DOHH2 (cell line): Measurements from ENCODE around the gene PCSK5.
"Not testable (repeated sequence)": the region's sequence is repeated elsewhere in the genome, so short reads cannot be mapped to it uniquely, and the experiment has no call there.

ENCODE experiments used
- H3F3A ChIP-seq: fragments of 200-600 bp; sonication (generic), shearing (Covaris generic); 2 replicates; pipeline ENCODE4 v1.6.0; 2016; ENCODE audit warnings: antibody characterized with exemption, mild to moderate bottlenecking; ENCODE audit not compliant: control insufficient read depth, insufficient read depth
- H3K27ac ChIP-seq: fragments of 200-600 bp; sonication (generic); 2 replicates; pipeline ENCODE4 v1.5.1; 2014; ENCODE audit warnings: low read depth, mild to moderate bottlenecking, low read length, moderate library complexity
- H3K27me3 ChIP-seq: fragments of 200-600 bp; sonication (generic); 2 replicates; pipeline ENCODE4 v1.6.1; 2014; ENCODE audit warnings: mild to moderate bottlenecking, low read length, mixed read lengths; ENCODE audit not compliant: control insufficient read depth
- H3K36me3 ChIP-seq: fragments of 200-600 bp; sonication (generic); 2 replicates; pipeline ENCODE4 v1.6.1; 2014; ENCODE audit warnings: mild to moderate bottlenecking, low read length, moderate library complexity, mixed read lengths; ENCODE audit not compliant: control insufficient read depth
- H3K4me1 ChIP-seq: fragments of 200-600 bp; sonication (generic); 2 replicates; pipeline ENCODE4 v1.6.1; 2014; ENCODE audit warnings: mild to moderate bottlenecking, low read length, mixed read lengths; ENCODE audit not compliant: control insufficient read depth
- H3K4me2 ChIP-seq: fragments of 200-600 bp; sonication (generic); 2 replicates; pipeline ENCODE4 v1.6.0; 2014; ENCODE audit warnings: mild to moderate bottlenecking, low read length, moderate library complexity
- H3K4me3 ChIP-seq: fragments of 200-600 bp; sonication (generic); 2 replicates; pipeline ENCODE4 v1.5.1; 2014; ENCODE audit warnings: mild to moderate bottlenecking, low read length, mixed read lengths
- H3K79me2 ChIP-seq: fragments of 200-600 bp; sonication (generic); 2 replicates; pipeline ENCODE4 v1.6.1; 2014; ENCODE audit warnings: mild to moderate bottlenecking, low read length, mixed read lengths; ENCODE audit not compliant: control insufficient read depth
- H3K9me2 ChIP-seq: fragments of 200-600 bp; sonication (generic); replicated peaks from 2 replicates; pipeline ENCODE4 v1.6.1; 2014; ENCODE audit warnings: mild to moderate bottlenecking, low read length, mixed read lengths; ENCODE audit not compliant: control insufficient read depth
- H3K9me3 ChIP-seq: fragments of 200-600 bp; sonication (generic); 2 replicates; pipeline ENCODE4 v1.6.1; 2014; ENCODE audit warnings: antibody characterized with exemption, low read length, mixed read lengths; ENCODE audit not compliant: control insufficient read depth, insufficient read depth
- H4K20me1 ChIP-seq: fragments of 200-600 bp; sonication (generic); 2 replicates; pipeline ENCODE4 v1.6.0; 2014; ENCODE audit warnings: low read depth, mild to moderate bottlenecking, antibody characterized with exemption, low read length, moderate library complexity; ENCODE audit not compliant: control insufficient read depth, insufficient read depth
- CTCF ChIP-seq: fragments of 200-600 bp; sonication (generic); IDR thresholded peaks from one replicate; pipeline ENCODE4 v1.5.1; 2014; ENCODE audit warnings: antibody characterized with exemption, mild to moderate bottlenecking, low read depth, low read length; ENCODE audit not compliant: poor library complexity, severe bottlenecking
- EZH2phosphoT487 ChIP-seq: fragments of 200-600 bp; sonication (generic); IDR thresholded peaks from 2 replicates; pipeline ENCODE4 v1.6.1; 2017; ENCODE audit warnings: borderline replicate concordance, mild to moderate bottlenecking, antibody characterized with exemption, low read length, moderate library complexity, mixed read lengths

Gene PCSK5

GRCh38 chr9:76322810-76323209, 432.3 kb downstream of the PCSK5 start:
- no peaks in the 10 kb centered on the region for H3K79me2 ChIP-seq
- no peaks in the 10 kb centered on the region for H3K9me2 ChIP-seq
- H3K4me2 ChIP-seq: no peak overlapping the region
- H3K27me3 ChIP-seq: no peaks in the 10 kb centered on the region
- no peaks in the 10 kb centered on the region for H3K4me1 ChIP-seq
- H4K20me1 ChIP-seq: no peaks in the 10 kb centered on the region
- TF ChIP-seq EZH2phosphoT487: no peak
- TF ChIP-seq CTCF: no peak
- H3K36me3 ChIP-seq: no peaks in the 10 kb centered on the region
- no peaks in the 10 kb centered on the region for H3F3A ChIP-seq
- H3K27ac ChIP-seq: no peak overlapping the region
- H3K9me3 ChIP-seq: no peaks in the 10 kb centered on the region
- H3K4me3 ChIP-seq: no peak overlapping the region

- Histone ChIP-seq H4K20me1 (no peaks in the 10 kb centered on the region), H3K27me3 (no peaks in the 10 kb centered on the region), H3K9me3 (no peaks in the 10 kb centered on the region), H3K9me2 (no peaks in the 10 kb centered on the region), H3K36me3 (no peaks in the 10 kb centered on the region), H3K4me2 (no peak overlapping the region), H3K79me2 (no peaks in the 10 kb centered on the region), H3K27ac (no peak overlapping the region), H3F3A (no peaks in the 10 kb centered on the region), H3K4me1 (no peaks in the 10 kb centered on the region), H3K4me3 (no peak overlapping the region)
- no peak for TF ChIP-seq EZH2phosphoT487
Measured at GRCh38 chr9:76323490-76323889, 433.0 kb downstream of the PCSK5 start.

GRCh38 chr9:76324030-76324429, 433.6 kb downstream of the PCSK5 start:
- H3K27me3 ChIP-seq, H3F3A ChIP-seq, H3K9me2 ChIP-seq, H3K4me3 ChIP-seq, H3K79me2 ChIP-seq, H3K36me3 ChIP-seq, H3K4me1 ChIP-seq, H3K27ac ChIP-seq, H4K20me1 ChIP-seq, H3K4me2 ChIP-seq, H3K9me3 ChIP-seq: not testable (repeated sequence)

GRCh38 chr9:76330034-76330433, 439.6 kb downstream of the PCSK5 start:
- no peaks in the 10 kb centered on the region for H3F3A ChIP-seq
- H3K4me3 ChIP-seq: no peak overlapping the region
- no peaks in the 10 kb centered on the region for H4K20me1 ChIP-seq
- H3K4me1 ChIP-seq: no peaks in the 10 kb centered on the region
- TF ChIP-seq CTCF (no peak), EZH2phosphoT487 (no peak)
- H3K9me3 ChIP-seq: no peaks in the 10 kb centered on the region
- no peaks in the 10 kb centered on the region for H3K79me2 ChIP-seq
- no peaks in the 10 kb centered on the region for H3K27me3 ChIP-seq
- no peak overlapping the region for H3K27ac ChIP-seq
- H3K9me2 ChIP-seq: no peaks in the 10 kb centered on the region
- H3K36me3 ChIP-seq: no peaks in the 10 kb centered on the region
- no peak overlapping the region for H3K4me2 ChIP-seq
